IPS-15b (cell line): ENCODE data around the gene NOX3.

Source experiments
- H3K27me3 ChIP-seq: one replicate; pipeline ENCODE4 v1.6.1; 2013; ENCODE audit warnings: low read length; ENCODE audit not compliant: control insufficient read depth, insufficient read depth
- H3K36me3 ChIP-seq: one replicate; pipeline ENCODE4 v1.6.1; 2013; ENCODE audit warnings: low read length; ENCODE audit not compliant: control insufficient read depth, insufficient read depth
- H3K4me1 ChIP-seq: one replicate; pipeline ENCODE4 v1.6.1; 2013; ENCODE audit warnings: mild to moderate bottlenecking, low read length; ENCODE audit not compliant: control insufficient read depth, insufficient read depth
- H3K4me3 ChIP-seq: one replicate; pipeline ENCODE4 v1.5.1; 2013; ENCODE audit warnings: low read depth, low read length
- H3K9ac ChIP-seq: one replicate; pipeline ENCODE4 v1.6.1; 2013; ENCODE audit warnings: low read depth, mild to moderate bottlenecking, low read length
- H3K9me3 ChIP-seq: one replicate; pipeline ENCODE4 v1.6.1; 2013; ENCODE audit warnings: mild to moderate bottlenecking, low read length; ENCODE audit not compliant: control insufficient read depth, insufficient read depth

The NOX3 gene

DNA sequence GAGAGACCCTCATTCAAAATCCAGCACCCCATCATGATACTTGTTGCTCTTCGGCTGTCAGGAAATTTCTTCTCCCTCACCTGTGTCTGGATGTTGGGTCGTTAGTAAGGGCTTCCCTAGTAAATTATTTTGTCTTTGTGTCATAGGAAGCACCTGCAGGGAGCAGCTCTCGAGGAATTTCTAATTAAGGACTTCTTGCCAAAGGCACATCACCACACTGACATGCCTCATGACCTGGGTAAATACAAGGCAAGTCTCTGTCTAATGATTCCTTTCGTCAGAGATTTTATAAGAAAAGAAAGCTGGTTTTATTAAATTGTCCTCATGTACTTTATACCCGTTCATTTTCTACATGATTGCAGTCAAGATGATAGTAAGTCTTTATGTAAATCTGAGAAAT, at the start of gene NOX3:
TSS of gene NOX3 (minus strand) at position 74 of the 400 bp plus-strand sequence. CDS start at position 35, 39 bp downstream.
- no peaks in the 10 kb centered on the region for H3K9me3 ChIP-seq
- no peaks in the 10 kb centered on the region for H3K4me1 ChIP-seq
- no peak within 1 kb of the TSS for H3K4me3 ChIP-seq
- no peak within 1 kb of the TSS for H3K9ac ChIP-seq
- no peaks in the 10 kb centered on the region for H3K36me3 ChIP-seq
- H3K27me3 ChIP-seq: no peaks in the 10 kb centered on the region

DNA sequence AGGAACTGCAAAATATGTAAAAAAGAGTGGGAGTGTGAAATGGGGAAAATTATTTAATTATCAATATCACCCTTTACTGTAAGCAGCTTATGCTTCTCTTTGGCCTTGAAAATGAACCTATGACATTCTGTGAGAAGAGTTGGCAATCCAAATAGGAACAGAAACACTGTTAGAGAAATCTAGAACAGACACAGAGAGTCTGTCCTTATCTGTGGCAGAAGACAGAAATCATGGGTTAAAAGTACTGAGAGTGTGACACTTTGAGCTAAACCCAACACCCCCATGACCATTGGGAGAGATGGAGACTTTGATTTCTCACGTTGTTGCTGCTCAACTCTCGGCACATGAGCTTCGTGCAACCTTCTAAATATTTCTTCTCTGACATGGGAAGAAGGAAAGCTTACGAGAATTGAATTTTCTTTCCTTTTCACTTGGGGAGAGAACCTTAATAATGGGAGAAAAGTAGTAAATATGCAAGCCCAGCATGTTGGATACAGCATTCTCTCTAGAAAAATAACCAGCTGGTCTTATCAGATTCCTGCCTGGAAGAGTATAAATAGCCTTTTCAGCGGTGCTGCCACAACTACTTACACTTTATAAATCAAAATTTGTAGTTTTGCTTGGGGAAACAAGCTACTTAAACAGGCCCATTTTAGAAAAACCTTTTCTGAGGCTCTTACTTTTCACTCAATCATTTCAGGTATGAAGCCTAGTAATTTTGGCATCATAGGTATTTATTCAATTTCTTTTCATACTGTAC, 49.4 kb upstream of the NOX3 start:
- Histone ChIP-seq H3K9ac (no peak overlapping the region), H3K9me3 (no peaks in the 10 kb centered on the region), H3K4me1 (no peaks in the 10 kb centered on the region), H3K27me3 (no peaks in the 10 kb centered on the region), H3K36me3 (no peaks in the 10 kb centered on the region), H3K4me3 (no peak overlapping the region)

- Histone ChIP-seq H3K9me3 (no peaks in the 10 kb centered on the region), H3K9ac (no peak overlapping the region)
Observed at GRCh38 chr6:155502393-155502792, 46.8 kb upstream of the NOX3 start.

GRCh38 chr6:155499574-155499973, 43.9 kb upstream of the NOX3 start:
- H3K27me3 ChIP-seq: no peaks in the 10 kb centered on the region
- peaks cover 2% of the 10 kb centered on the region for H3K4me1 ChIP-seq
- no peak overlapping the region for H3K4me3 ChIP-seq
- H3K9ac ChIP-seq: no peak overlapping the region
- no peaks in the 10 kb centered on the region for H3K9me3 ChIP-seq
- no peaks in the 10 kb centered on the region for H3K36me3 ChIP-seq

More at GRCh38 chr6:155502393-155502792, 46.8 kb upstream of the NOX3 start:
- no peaks in the 10 kb centered on the region for H3K36me3 ChIP-seq
- no peak overlapping the region for H3K4me3 ChIP-seq
- H3K27me3 ChIP-seq: no peaks in the 10 kb centered on the region
- H3K4me1 ChIP-seq: no peaks in the 10 kb centered on the region

DNA sequence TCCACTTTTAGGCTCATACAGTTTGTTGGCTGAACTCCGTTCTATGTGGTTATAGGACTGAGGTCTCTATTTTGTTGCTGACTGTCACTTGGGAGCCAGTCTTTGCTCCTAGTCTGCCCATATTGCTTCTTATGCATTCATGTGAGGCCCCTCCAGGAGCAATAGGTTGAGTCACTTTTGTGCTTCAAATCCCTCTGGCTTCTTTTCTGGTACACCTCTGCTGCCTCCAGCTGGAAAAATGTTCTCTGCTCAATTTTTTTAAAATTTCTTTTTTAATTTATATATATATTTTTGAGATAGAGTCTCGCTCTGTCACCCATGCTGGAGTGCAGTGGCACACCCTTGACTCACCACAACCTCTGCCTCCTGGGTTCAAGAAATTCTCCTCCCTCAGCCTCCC, 42.7 kb upstream of the NOX3 start:
- Histone ChIP-seq H3K4me1 (peaks cover 2% of the 10 kb centered on the region), H3K27me3 (no peaks in the 10 kb centered on the region), H3K36me3 (no peaks in the 10 kb centered on the region), H3K9ac (no peak overlapping the region), H3K4me3 (no peak overlapping the region), H3K9me3 (no peaks in the 10 kb centered on the region)

DNA sequence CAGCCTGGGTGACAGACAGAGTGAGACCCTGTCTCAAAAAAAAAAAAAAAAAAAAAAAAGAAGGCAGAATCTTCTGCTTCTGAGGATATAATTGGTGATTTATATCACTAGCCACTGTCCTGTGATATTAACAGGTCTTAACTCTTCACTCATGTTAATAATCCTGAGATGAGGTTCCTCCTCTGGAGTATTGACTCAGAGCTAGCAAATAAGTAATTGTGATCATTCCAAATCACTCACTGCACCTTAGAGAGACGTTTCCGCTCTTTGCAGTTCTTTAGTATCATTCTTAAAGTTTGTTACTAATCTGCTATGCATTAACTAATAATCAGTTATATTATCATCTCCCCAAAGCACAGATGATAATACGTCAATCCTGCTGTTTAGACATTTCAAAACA, 41.6 kb upstream of the NOX3 start:
- H3K36me3 ChIP-seq: no peaks in the 10 kb centered on the region
- H3K27me3 ChIP-seq: no peaks in the 10 kb centered on the region
- no peaks in the 10 kb centered on the region for H3K9me3 ChIP-seq
- H3K4me3 ChIP-seq: no peak overlapping the region
- H3K9ac ChIP-seq: no peak overlapping the region
- H3K4me1 ChIP-seq: peaks cover 2% of the 10 kb centered on the region

DNA sequence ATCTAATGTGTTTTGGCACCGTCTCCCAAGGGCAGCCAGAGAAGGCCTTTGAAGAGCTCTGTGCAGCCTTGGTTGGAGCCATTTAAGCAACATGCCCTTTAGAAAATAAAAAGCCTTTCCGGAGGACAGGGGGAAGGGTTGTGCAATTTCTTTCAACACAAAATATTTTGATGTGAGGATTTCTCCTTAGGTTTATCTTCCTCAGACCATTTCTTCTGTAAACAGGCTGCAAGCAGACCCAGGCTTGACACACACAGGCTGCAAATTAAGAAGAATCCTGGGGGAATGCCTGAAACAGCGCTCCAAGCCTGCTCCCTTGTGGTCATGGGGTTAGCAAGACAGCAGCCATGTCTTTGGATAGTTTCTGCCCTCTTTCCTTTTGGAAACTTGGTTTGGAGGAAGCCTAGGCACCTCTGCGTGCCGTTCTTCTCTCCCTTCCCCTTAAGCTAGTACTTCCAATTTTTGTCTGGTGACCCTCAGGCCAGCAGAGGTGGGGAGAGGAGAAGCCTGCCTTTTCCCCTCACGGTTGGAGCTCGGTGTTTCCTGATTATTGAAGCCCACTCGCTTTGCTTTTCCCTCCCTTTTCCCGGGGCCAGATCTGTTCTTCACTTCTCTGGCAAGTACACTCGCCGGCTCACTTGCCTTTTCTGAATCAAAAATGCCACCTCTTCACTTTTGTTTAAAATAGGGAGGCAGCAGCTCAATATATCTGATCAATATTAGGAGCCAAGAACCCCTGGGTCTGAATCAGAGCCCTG, 39.6 kb upstream of the NOX3 start:
- Histone ChIP-seq H3K27me3 (no peaks in the 10 kb centered on the region), H3K9me3 (no peaks in the 10 kb centered on the region), H3K36me3 (no peaks in the 10 kb centered on the region), H3K4me3 (no peak overlapping the region), H3K9ac (no peak overlapping the region), H3K4me1 (peaks cover 2% of the 10 kb centered on the region)

GRCh38 chr6:155493694-155494143, 38.1 kb upstream of the NOX3 start:
- H3K9me3 ChIP-seq: no peaks in the 10 kb centered on the region
- no peaks in the 10 kb centered on the region for H3K36me3 ChIP-seq
- H3K4me1 ChIP-seq: peaks cover 2% of the 10 kb centered on the region
- no peak overlapping the region for H3K9ac ChIP-seq
- no peak overlapping the region for H3K4me3 ChIP-seq
- no peaks in the 10 kb centered on the region for H3K27me3 ChIP-seq

DNA sequence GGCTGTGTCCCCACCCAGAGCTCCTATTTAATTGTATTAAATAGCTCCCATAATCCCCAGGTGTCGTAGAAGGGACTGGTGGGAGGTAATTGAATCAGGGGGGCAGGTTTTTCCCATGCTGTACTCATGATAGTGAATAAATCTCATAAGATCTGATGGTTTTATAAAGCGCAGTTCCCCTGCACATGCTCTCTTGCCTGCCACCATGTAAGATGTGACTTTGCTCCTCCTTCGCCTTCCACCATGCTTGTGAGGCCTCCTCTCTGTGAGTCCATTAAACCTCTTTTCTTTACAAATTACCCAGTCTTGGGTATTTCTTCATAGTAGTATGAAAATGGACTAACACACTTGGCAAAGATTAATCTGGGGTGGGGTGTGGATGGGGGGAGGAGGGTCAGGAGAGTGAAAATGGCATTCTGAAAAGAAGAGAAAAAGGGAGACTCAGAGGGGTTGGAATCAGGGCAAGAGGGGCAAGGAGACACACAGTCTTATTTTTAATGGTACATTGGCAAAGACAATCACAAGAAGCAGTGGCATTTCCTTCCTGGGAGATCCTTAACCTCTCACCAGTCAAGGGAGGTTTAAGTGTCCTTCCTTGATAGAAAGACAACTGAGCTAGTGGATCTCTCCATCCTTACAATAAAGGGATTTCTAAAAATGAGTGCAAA, 37.5 kb upstream of the NOX3 start:
- Histone ChIP-seq H3K9me3 (no peaks in the 10 kb centered on the region), H3K27me3 (no peaks in the 10 kb centered on the region), H3K9ac (no peak overlapping the region), H3K4me1 (peaks cover 2% of the 10 kb centered on the region), H3K4me3 (no peak overlapping the region), H3K36me3 (no peaks in the 10 kb centered on the region)

DNA sequence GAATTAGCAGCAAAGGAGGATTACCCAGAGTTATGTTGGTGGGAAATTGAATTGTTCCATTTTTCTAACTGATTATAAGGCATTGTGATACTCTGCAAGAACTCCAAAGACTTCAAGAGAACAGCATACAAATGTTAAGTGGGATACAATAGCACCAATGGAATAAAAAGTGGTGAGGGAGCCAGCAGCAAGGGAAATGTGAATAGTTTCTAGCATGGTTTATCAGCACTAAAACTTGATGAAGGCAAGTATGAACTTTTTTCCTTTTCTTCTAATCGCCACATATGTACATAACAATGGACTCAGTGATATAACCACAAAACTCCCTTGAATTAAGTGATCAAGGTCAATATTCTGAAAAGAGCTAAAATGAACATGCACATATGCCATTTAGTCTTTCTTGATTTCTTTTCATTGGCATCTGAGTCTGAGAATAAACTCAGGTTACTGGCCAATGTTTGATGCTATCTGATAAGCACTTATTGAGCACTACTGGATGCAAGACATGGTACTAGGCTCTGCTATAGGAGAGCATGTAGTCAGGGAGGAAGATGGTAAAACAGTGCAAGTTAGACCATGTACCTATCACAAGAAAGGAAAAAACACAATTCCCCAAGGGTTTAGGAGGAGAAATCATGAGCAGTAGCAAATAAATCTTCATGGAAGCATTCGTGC, 36.6 kb upstream of the NOX3 start:
- H3K36me3 ChIP-seq: no peaks in the 10 kb centered on the region
- H3K4me3 ChIP-seq: no peak overlapping the region
- H3K4me1 ChIP-seq: peaks cover 2% of the 10 kb centered on the region
- no peaks in the 10 kb centered on the region for H3K9me3 ChIP-seq
- no peaks in the 10 kb centered on the region for H3K27me3 ChIP-seq
- H3K9ac ChIP-seq: no peak overlapping the region

- H3K36me3 ChIP-seq: no peaks in the 10 kb centered on the region
- H3K4me1 ChIP-seq: peaks cover 2% of the 10 kb centered on the region
- H3K9ac ChIP-seq: no peak overlapping the region
- no peaks in the 10 kb centered on the region for H3K9me3 ChIP-seq
- H3K4me3 ChIP-seq: no peak overlapping the region
- H3K27me3 ChIP-seq: no peaks in the 10 kb centered on the region
Observed at GRCh38 chr6:155491421-155491820, 35.8 kb upstream of the NOX3 start.
